LNCaP clone FGC (cell line): ENCODE measurements around the gene NOS2.

Experiments
- DNase-seq: peaks from one replicate; pipeline ENCODE4 v3.0.0-alpha.2; 2011; ENCODE audit warnings: low read depth
- H3K4me3 ChIP-seq: 2 replicates; pipeline ENCODE4 v1.5.1; 2011; ENCODE audit warnings: mild to moderate bottlenecking, low read depth, low read length, control low read depth
- TF ChIP-seq, protein P1 (sequence below): IDR thresholded peaks from 2 replicates; pipeline ENCODE4 v1.5.1; 2012; ENCODE audit warnings: mild to moderate bottlenecking; ENCODE audit not compliant: control insufficient read depth, insufficient read depth; ENCODE audit errors: extremely low read depth

NOS2 gene

DNA sequence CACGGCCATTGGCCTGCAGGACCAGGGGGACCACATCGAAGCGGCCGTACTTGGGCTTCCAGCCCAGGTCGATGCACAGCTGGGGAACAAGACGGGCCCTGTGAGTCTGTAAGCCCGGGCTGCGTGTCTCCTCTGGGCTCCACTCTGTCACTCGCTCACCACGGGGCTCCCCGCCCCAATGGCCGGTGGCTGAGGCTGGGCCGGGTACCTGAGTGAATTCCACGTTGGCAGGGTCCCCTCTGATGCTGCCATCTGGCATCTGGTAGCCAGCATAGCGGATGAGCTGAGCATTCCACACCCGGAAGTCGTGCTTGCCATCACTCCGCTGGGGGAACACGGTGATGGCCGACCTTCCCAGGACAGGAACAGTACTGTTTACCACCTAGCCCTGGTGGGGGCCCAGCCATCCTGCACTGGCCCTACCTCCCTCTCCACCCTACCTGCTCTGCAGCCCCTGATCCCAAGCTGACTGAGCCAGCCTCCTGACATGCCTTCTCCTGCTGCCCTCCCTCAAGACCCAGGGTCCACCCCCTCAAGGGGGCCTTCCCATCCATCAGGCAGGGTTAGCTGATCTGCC, 19.4 kb downstream of the NOS2 start:
- no peak overlapping the region for H3K4me3 ChIP-seq
- TF ChIP-seq, protein P1, sequence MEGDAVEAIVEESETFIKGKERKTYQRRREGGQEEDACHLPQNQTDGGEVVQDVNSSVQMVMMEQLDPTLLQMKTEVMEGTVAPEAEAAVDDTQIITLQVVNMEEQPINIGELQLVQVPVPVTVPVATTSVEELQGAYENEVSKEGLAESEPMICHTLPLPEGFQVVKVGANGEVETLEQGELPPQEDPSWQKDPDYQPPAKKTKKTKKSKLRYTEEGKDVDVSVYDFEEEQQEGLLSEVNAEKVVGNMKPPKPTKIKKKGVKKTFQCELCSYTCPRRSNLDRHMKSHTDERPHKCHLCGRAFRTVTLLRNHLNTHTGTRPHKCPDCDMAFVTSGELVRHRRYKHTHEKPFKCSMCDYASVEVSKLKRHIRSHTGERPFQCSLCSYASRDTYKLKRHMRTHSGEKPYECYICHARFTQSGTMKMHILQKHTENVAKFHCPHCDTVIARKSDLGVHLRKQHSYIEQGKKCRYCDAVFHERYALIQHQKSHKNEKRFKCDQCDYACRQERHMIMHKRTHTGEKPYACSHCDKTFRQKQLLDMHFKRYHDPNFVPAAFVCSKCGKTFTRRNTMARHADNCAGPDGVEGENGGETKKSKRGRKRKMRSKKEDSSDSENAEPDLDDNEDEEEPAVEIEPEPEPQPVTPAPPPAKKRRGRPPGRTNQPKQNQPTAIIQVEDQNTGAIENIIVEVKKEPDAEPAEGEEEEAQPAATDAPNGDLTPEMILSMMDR, result no peak
- DNase-seq, result no peak

DNA sequence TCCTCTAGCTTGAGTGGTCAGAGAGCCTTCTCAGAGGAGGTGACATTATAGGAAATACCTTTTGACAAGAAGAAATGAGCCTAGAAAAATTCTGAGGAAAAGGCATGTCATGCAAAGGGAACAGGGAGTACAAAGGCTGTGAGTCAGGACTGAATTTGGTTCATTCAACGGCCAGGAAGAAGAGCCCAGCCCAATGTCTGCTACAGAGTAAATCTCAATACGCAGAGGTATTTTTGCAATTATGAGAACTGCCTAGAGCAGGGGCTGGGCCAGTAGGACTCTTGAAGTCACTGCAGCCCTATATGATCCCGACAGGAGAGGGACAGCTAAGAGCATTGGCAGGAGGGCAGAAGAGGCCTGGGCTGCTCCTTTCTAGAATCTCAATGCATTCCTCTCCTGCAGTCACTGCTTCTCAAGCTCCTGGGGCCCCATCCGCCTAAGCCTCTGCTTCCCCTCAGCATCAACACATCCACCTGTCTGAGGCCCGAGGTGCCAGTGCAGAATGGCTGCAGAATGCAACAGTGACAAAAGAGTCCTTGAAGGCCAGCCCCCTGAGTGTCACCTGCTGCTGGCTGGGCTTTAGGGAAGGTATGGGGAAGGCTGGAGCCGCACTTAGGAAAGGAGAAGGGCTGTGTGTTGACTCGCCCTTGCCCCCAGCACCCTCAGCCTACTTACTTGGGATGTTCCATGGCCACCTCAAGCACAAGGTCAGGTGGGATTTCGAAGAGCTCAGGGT, 20.1 kb downstream of the NOS2 start:
- TF ChIP-seq, protein P1, result no peak
- no peak overlapping the region for H3K4me3 ChIP-seq
- DNase-seq, result no peak

DNA sequence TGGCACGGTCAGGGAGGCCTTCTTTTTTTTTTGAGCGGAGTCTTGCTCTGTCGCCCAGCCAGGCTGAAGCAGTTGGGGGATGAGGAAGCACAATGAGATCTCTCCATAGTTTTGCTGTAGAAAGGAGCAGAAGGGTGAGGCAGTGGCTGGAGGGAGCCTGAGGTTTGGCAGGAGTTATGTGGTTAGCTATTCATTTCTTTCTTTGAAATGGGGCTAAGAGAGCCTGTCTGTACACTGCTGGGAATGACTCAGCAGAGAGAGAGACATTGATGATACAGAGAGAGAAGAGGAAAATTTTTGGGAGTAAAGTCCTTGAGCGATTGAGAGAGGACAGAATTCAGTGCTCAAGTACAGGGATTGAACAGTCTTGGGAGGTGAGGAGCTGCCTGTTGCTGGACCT, 22.1 kb downstream of the NOS2 start:
- no peak for DNase-seq
- TF ChIP-seq, protein P1, result no peak
- no peak overlapping the region for H3K4me3 ChIP-seq

DNA sequence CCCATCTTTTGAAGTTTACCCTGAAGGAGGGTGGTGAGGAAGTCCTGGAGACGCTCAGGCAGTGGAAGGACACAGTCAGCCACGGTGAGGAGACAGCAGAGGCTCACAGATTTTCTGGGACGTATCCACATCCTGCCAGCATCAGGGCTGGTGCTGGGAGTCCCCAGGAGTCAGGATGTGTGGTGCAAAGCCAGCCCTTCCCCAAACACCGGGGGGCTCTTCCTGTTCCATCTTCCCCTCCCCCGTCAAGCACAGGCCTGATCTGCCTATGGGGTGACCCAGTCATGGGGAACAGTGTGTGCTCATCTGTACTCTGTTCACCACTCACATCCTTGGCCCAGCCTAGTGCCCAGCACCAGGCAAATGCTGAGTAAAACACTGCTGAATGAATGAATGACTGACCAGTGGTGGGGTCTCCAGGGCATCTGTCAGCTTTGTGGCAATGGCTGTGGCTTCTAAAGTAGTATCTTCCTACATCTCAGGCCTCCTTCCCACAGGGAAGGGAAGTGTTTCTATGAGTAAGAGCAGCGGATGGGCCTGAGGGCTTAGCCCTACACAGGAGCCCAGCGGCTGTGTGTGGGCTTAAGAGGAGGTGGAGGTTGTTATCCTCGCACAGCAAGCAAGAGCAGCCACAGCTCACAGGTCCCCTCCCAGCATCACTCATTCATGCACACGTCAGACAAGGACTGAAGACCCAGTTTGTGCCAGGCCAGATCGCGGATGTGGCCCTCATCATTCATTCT, 23.3 kb downstream of the NOS2 start:
- no peak overlapping the region for H3K4me3 ChIP-seq
- DNase-seq, result no peak
- TF ChIP-seq, protein P1, result no peak

DNA sequence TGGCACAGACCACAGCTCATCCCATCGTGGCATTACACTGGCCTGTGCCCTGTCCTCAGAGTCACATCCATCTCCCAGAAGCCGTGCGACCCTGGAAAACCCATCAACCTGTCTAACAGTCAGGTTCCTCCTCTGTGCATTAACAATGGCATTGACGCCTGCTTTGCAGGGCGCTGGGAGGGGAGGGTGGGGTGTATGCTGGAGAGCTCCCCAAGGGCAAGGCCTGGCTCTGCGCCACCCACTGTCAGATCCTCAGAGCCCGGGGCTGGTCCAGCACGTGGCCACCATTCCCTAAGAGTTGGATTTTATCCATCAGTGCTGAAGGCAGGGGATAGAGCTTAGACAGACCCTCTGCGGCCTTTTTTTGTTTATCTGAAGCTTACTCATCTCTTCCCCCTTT, 28.7 kb downstream of the NOS2 start:
- no peak overlapping the region for H3K4me3 ChIP-seq
- TF ChIP-seq, protein P1, result no peak
- DNase-seq, result no peak

DNA sequence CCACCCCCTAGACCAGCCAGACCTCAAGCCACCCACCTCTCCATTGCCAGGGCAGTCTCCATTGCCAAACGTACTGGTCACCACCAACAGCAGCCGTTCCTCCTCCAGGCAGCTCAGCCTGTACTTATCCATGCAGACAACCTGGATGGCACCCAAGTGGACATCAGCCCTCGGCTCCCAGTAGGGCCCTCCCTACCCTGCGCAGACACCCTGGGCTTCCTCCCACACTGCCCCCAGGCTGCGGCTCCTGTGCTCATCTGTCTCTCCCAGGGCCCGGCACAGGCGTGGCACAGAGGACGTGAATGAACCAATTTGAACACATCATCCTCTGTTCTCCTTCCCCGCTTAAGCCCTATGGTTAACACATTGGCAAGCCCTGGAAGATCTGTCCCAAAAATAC, 29.5 kb downstream of the NOS2 start:
- TF ChIP-seq, protein P1, result no peak
- no peak for DNase-seq
- H3K4me3 ChIP-seq, result no peak overlapping the region
